B cell (primary cell): ENCODE results near the gene OOSP4A. TPM values are rescaled to one million over a fixed set of nuclear protein-coding genes. Genes with fewer than 3 reads are reported as not detected.

Source experiments
- ATAC-seq: fragments of 200-7000 bp; cut with Tn5 transposase; one replicate; pipeline ENCODE4 v1.10.0; 2021; ENCODE audit warnings: low read depth, mild to moderate bottlenecking, moderate number of reproducible peaks, moderate library complexity
- CTCF ChIA-PET: fragments of 350-600 bp; sonication (Branson Sonifier 250); formaldehyde crosslinking; loops from one replicate; lab custom pipeline; 2021; ENCODE audit warnings: antibody characterized with exemption, inconsistent platforms; lab: Charles Lee
- POLR2A ChIA-PET: fragments of 350-600 bp; sonication (Branson Sonifier 250); formaldehyde crosslinking; loops from one replicate; lab custom pipeline; 2021; ENCODE audit warnings: antibody characterized with exemption; lab: Charles Lee
- DNase-seq: peaks from one replicate; pipeline ENCODE4 v3.0.0; 2013
- H2AFZ ChIP-seq: 2 replicates; pipeline ENCODE4 v1.6.1; 2012; ENCODE audit warnings: mild to moderate bottlenecking, low read depth, low read length; ENCODE audit not compliant: insufficient read depth, poor library complexity, severe bottlenecking
- H3K27ac ChIP-seq, 2 donors: 1 replicate in 1 of 2; 2 replicates in 1 of 2; pipeline ENCODE4 v1.5.1; 2012 to 2013; ENCODE audit warnings: low read length in 2 of 2, mild to moderate bottlenecking in 2 of 2, moderate library complexity in 1 of 2
- H3K27me3 ChIP-seq, 4 experiments: fragments of 200-600 bp in 1 of 4; sonication (generic) in 1 of 4; replicated peaks in 1 of 4; 1 replicate in 2 of 4; 2 replicates in 2 of 4; pipeline versions ENCODE4 v1.6.1 to v1.7.0; 2013 to 2016; ENCODE audit warnings: low read length in 3 of 4, mild to moderate bottlenecking in 2 of 4, mixed read lengths in 1 of 4, moderate library complexity in 1 of 4; ENCODE audit not compliant: insufficient read depth in 4 of 4, control insufficient read depth in 3 of 4; ENCODE audit errors: control extremely low read depth in 1 of 4
- H3K36me3 ChIP-seq, 2 experiments: replicated peaks in 1 of 2; 1 replicate in 1 of 2; 2 replicates in 1 of 2; pipeline versions ENCODE4 v1.6.1 to v1.7.1; 2013; ENCODE audit warnings: low read length in 1 of 2; ENCODE audit not compliant: insufficient read depth in 2 of 2, control insufficient read depth in 1 of 2; ENCODE audit errors: control extremely low read depth in 1 of 2, extremely low read depth in 1 of 2
- H3K4me1 ChIP-seq, 2 donors: fragments of 200-600 bp in 1 of 2; sonication (generic) in 1 of 2; 1 replicate in 1 of 2; 2 replicates in 1 of 2; pipeline versions ENCODE4 v1.5.1 to v1.6.1; 2013 to 2017; ENCODE audit warnings: low read length in 2 of 2; ENCODE audit not compliant: control insufficient read depth in 2 of 2, insufficient read depth in 2 of 2
- H3K4me2 ChIP-seq: replicated peaks from 2 replicates; pipeline ENCODE3; 2012; ENCODE audit warnings: mild to moderate bottlenecking, low read depth, low read length; ENCODE audit not compliant: poor library complexity, severe bottlenecking
- H3K4me3 ChIP-seq, 5 experiments: fragments of 200-600 bp in 1 of 5; sonication (generic) in 1 of 5; 1 replicate in 3 of 5; 2 replicates in 2 of 5; pipeline versions ENCODE4 v1.5.1 to v1.7.0; 2011 to 2016; ENCODE audit warnings: low read length in 4 of 5, mild to moderate bottlenecking in 4 of 5, low read depth in 2 of 5, control low read depth in 1 of 5, moderate library complexity in 1 of 5; ENCODE audit not compliant: insufficient read depth in 1 of 5; ENCODE audit errors: control extremely low read depth in 1 of 5, extremely low read depth in 1 of 5
- H3K79me2 ChIP-seq: fragments of 200-600 bp; sonication (generic); one replicate; pipeline ENCODE4 v1.6.0; 2016; ENCODE audit warnings: low read length; ENCODE audit not compliant: control insufficient read depth, insufficient read depth
- H3K9ac ChIP-seq: fragments of 200-600 bp; sonication (generic); 2 replicates; pipeline ENCODE4 v1.6.1; 2017; ENCODE audit warnings: mild to moderate bottlenecking, low read length, moderate library complexity
- H3K9me3 ChIP-seq, 3 donors: one replicate each; pipeline versions ENCODE4 v1.6.1 to v1.7.1; 2013; ENCODE audit warnings: low read length in 2 of 3; ENCODE audit not compliant: control insufficient read depth in 2 of 3, insufficient read depth in 1 of 3; ENCODE audit errors: control extremely low read depth in 1 of 3
- H4K20me1 ChIP-seq: 2 replicates; pipeline ENCODE4 v1.6.0; 2012; ENCODE audit warnings: mild to moderate bottlenecking, low read length; ENCODE audit not compliant: insufficient read depth, control insufficient read depth, poor library complexity, severe bottlenecking
- H3K27ac Mint-ChIP-seq: one replicate; pipeline ENCODE4 v1.8.0; 2021; ENCODE audit warnings: mixed read lengths
- H3K27me3 Mint-ChIP-seq: one replicate; pipeline ENCODE4 v1.8.0; 2021; ENCODE audit warnings: mixed read lengths
- H3K4me1 Mint-ChIP-seq: one replicate; pipeline ENCODE4 v1.8.0; 2021; ENCODE audit warnings: mixed read lengths
- H3K4me3 Mint-ChIP-seq: one replicate; pipeline ENCODE4 v1.8.0; 2021; ENCODE audit warnings: mixed read lengths
- H3K9me3 Mint-ChIP-seq: one replicate; pipeline ENCODE4 v1.8.0; 2022; ENCODE audit warnings: mixed read lengths; ENCODE audit not compliant: insufficient read depth
- CTCF ChIP-seq: fragments of 200-600 bp; IDR thresholded peaks from one replicate; pipeline ENCODE4 v1.8.0; 2022; ENCODE audit warnings: antibody characterized with exemption, mild to moderate bottlenecking
- EZH2 ChIP-seq: IDR thresholded peaks from 2 replicates; pipeline ENCODE4 v1.6.1; 2012; ENCODE audit warnings: borderline replicate concordance, low read depth, mild to moderate bottlenecking, moderate library complexity, low read length; ENCODE audit not compliant: insufficient read depth, poor library complexity, severe bottlenecking
- WGBS: methylation state at CpG from one replicate; pipeline ENCODE4 v1.1.5; 2013; ENCODE audit warnings: missing lambda C conversion rate; ENCODE audit not compliant: insufficient coverage; 5-methylcytosine and 5-hydroxymethylcytosine counted together
- intact Hi-C: fragments of 100-400 bp; cut with micrococcal nuclease; formaldehyde crosslinking; loops from one replicate; pipeline ENCODE4 v1.10.0; 2022
- polyA plus RNA-seq: library from polyadenylated mRNA; depleted of rRNA; stranded (reverse); fragments of >200 nt; gene quantifications from 2 replicates; pipeline ENCODE4 v1.2.3, GENCODE V29; 2012
- total RNA-seq, 2 donors: library from RNA; stranded (reverse); fragments of 120-200 nt in 1 of 2; gene quantifications; 1 replicate in 1 of 2; 2 replicates in 1 of 2; pipeline versions ENCODE4 v1.2.3 to v1.2.4, GENCODE V29; 2013 to 2022

Gene OOSP4A
- total and polyA plus RNA-seq, 2 donors (not counting 1 experiment from before 2014, with no cell fraction given) = not detected

GRCh38 chr11:60016881-60017280 is 53.0 kb downstream of the OOSP4A start, which contains the start of gene OOSP4B:
TSS of gene OOSP4B (plus strand) at chr11:60017181.
- no peaks in the 10 kb centered on the region for H3K4me1 ChIP-seq
- Mint-ChIP-seq H3K9me3 (no peaks in the 10 kb centered on the region), H3K4me1 (no peaks in the 10 kb centered on the region), H3K27me3 (peaks cover 13% of the 10 kb centered on the region), H3K4me3 (no peak within 1 kb of the TSS), H3K27ac (no peak within 1 kb of the TSS)
- no peak within 1 kb of the TSS for H3K4me2 ChIP-seq
- POLR2A ChIA-PET = no interaction called here
- WGBS = 100% methylated on average over 1 of the region's 1 CpG
- H3K9me3 ChIP-seq = peaks cover 0 to 7% (median 0%) of the 10 kb centered on the region in 3 donors
- H3K27ac ChIP-seq = no peak within 1 kb of the TSS
- no peak within 1 kb of the TSS for H3K4me3 ChIP-seq
- intact Hi-C loops = no loop called here
- no peaks in the 10 kb centered on the region for H3K36me3 ChIP-seq
- no peaks in the 10 kb centered on the region for H3K79me2 ChIP-seq
- no peak within 1 kb of the TSS for H3K9ac ChIP-seq
- DNase-seq (no peak), ATAC-seq (no peak)
- CTCF ChIA-PET = no interaction called here
- H4K20me1 ChIP-seq = no peaks in the 10 kb centered on the region
- no peak for TF ChIP-seq CTCF
- TF ChIP-seq EZH2 = no peak
- H2AFZ ChIP-seq = no peak within 1 kb of the TSS
- no peaks in the 10 kb centered on the region for H3K27me3 ChIP-seq

- Histone ChIP-seq H3K9me3 (peaks cover 0 to 7% (median 0%) of the 10 kb centered on the region in 3 donors), H3K9ac (no peak overlapping the region), H3K4me2 (no peak overlapping the region), H2AFZ (no peak overlapping the region), H3K27ac (no peak overlapping the region), H4K20me1 (no peaks in the 10 kb centered on the region), H3K4me3 (no peak overlapping the region), H3K36me3 (no peaks in the 10 kb centered on the region), H3K79me2 (no peaks in the 10 kb centered on the region), H3K27me3 (no peaks in the 10 kb centered on the region), H3K4me1 (no peaks in the 10 kb centered on the region)
- ChIA-PET CTCF (no interaction called here), POLR2A (no interaction called here)
- H3K27ac Mint-ChIP-seq = no peak overlapping the region
- H3K4me3 Mint-ChIP-seq = no peak overlapping the region
- H3K27me3 Mint-ChIP-seq = peaks cover 13% of the 10 kb centered on the region
- no peak for TF ChIP-seq EZH2
- no peak for TF ChIP-seq CTCF
- no peaks in the 10 kb centered on the region for H3K4me1 Mint-ChIP-seq
- H3K9me3 Mint-ChIP-seq = no peaks in the 10 kb centered on the region
- 90% methylated on average over 4 of the region's 8 CpGs for WGBS
- intact Hi-C loops = no loop called here
- no peak for DNase-seq
- no peak for ATAC-seq
Measured at GRCh38 chr11:60018058-60018457, 54.2 kb downstream of the OOSP4A start.

Other genes starting within 250 kb of the OOSP4A start
- gene STX3, start 208.7 kb upstream of the OOSP4A start, total RNA-seq = 16.6 and 17.5 TPM in 2 replicates
- gene STX3, start 208.7 kb upstream of the OOSP4A start, polyA plus RNA-seq = 7.6 and 12.6 TPM in 2 replicates
- gene MRPL16, start 153.3 kb upstream of the OOSP4A start, total RNA-seq = 38.3 and 38.9 TPM in 2 replicates
- gene MRPL16, start 153.3 kb upstream of the OOSP4A start, polyA plus RNA-seq = 33.8 and 41.0 TPM in 2 replicates
- not detected in 2 replicates for gene CBLIF, start 118.5 kb upstream of the OOSP4A start, total RNA-seq
- gene CBLIF, start 118.5 kb upstream of the OOSP4A start, polyA plus RNA-seq = not detected in 2 replicates
- gene TCN1, start 97.5 kb upstream of the OOSP4A start, total RNA-seq = not detected in 2 replicates
- 0.15 TPM in 1 of 2 replicates, not detected in the other for gene TCN1, start 97.5 kb upstream of the OOSP4A start, polyA plus RNA-seq
- gene OOSP3, start 85.3 kb upstream of the OOSP4A start, total RNA-seq = not detected in 2 replicates
- gene OOSP3, start 85.3 kb upstream of the OOSP4A start, polyA plus RNA-seq = not detected in 2 replicates
- gene OOSP1, start 25.6 kb upstream of the OOSP4A start, total RNA-seq = not detected in 2 replicates
- not detected in 2 replicates for gene OOSP1, start 25.6 kb upstream of the OOSP4A start, polyA plus RNA-seq
- not detected in 2 replicates for gene OOSP4B, start 53.1 kb downstream of the OOSP4A start, total RNA-seq
- gene OOSP4B, start 53.1 kb downstream of the OOSP4A start, polyA plus RNA-seq = not detected in 2 replicates
- not detected in 2 replicates for gene OOSP2, start 76.4 kb downstream of the OOSP4A start, total RNA-seq
- not detected in 2 replicates for gene OOSP2, start 76.4 kb downstream of the OOSP4A start, polyA plus RNA-seq
- not detected in 2 replicates for gene MS4A3, start 92.6 kb downstream of the OOSP4A start, total RNA-seq
- not detected in 2 replicates for gene MS4A3, start 92.6 kb downstream of the OOSP4A start, polyA plus RNA-seq
- not detected in 2 replicates for gene MS4A2, start 124.6 kb downstream of the OOSP4A start, total RNA-seq
- not detected in 2 replicates for gene MS4A2, start 124.6 kb downstream of the OOSP4A start, polyA plus RNA-seq
- gene MS4A6A, start 219.1 kb downstream of the OOSP4A start, total RNA-seq = 0.34 and 0.80 TPM in 2 replicates
- gene MS4A6A, start 219.1 kb downstream of the OOSP4A start, polyA plus RNA-seq = 2.8 and 4.1 TPM in 2 replicates